ENCODE measurements around the gene DLG5. TPM values are rescaled to one million over a fixed set of nuclear protein-coding genes. Genes with fewer than 3 reads are reported as not detected.

Gene DLG5
- total RNA-seq, 1 experiment from 2014 or later, result 81.7 TPM

DNA sequence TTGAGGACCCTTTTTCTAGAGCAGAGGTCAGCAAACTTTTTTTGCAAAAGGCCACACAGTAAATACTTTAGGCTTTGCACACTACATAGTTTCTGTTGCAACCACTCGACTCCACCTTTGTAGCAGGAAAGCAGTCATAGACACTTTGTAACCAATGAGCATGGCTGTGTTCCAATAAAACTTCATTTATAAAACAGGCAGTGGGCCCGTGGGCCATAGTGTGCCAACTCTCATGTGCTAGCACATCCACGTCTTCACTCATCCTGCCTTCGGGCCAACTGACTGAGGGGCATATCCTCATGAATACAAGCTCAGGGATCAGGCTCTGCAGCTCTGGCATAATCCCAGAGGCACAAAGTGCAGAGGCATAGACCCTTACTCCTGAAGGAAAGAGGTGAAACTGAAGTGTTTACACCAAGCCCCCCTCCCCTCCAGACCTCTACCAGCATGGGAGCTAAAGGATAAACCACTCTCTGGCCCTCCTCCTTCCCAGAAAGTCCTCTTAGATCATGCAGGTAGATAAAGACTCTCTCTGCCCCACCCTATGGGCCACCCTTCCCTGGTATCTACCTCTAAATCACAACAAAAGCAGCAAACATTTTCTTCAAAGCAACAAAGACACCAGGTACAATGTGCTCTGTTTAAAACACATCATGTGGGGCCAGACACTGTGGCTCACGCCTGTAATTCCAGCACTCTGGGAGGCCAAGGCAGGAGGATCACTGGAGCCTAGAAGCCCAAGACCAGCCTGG lies 71.0 kb downstream of the DLG5 start:
- ChIA-PET POLR2A (ENCODE audit: unreplicated experiment) (interaction anchor here (0.6 kb wide), 1 partner anchor 23 kb away, joined by 3 read pairs; no protein-coding TSS in a partner anchor), CTCF (interaction anchor here (0.7 kb wide), 1 partner anchor 340 kb away, joined by 5 read pairs; no protein-coding TSS in a partner anchor)
- Histone ChIP-seq H3F3A (ENCODE audit: insufficient read depth, low read depth) (peaks cover 51% of the 10 kb centered on the region), H3K27me3 (ENCODE audit: insufficient read depth, low read depth) (no peaks in the 10 kb centered on the region), H3K9me3 (ENCODE audit: insufficient read depth, low read depth) (no peaks in the 10 kb centered on the region), H3K79me2 (ENCODE audit: low read depth) (peaks cover 24% of the 10 kb centered on the region), H3K27ac (peak overlapping the region; percentile 17; the same call in 1 of the 2 replicates), H3K4me2 (peak overlapping the region; percentile 37), H3K4me3 (no peak overlapping the region), H3K4me1 (replicated peaks; ENCODE audit: insufficient read depth) (peaks cover 57% of the 10 kb centered on the region), H3K36me3 (ENCODE audit: low read depth) (peaks cover 20% of the 10 kb centered on the region; the same call in 1 of the 2 replicates), H2AFZ (no peak overlapping the region), H4K20me1 (ENCODE audit: insufficient read depth) (no peaks in the 10 kb centered on the region), H3K9me2 (ENCODE audit: insufficient read depth) (no peaks in the 10 kb centered on the region)
- no peak for TF ChIP-seq EZH2 (IDR thresholded peaks at IDR 0.05; ENCODE audit: low read depth)
- TF ChIP-seq, protein P1, sequence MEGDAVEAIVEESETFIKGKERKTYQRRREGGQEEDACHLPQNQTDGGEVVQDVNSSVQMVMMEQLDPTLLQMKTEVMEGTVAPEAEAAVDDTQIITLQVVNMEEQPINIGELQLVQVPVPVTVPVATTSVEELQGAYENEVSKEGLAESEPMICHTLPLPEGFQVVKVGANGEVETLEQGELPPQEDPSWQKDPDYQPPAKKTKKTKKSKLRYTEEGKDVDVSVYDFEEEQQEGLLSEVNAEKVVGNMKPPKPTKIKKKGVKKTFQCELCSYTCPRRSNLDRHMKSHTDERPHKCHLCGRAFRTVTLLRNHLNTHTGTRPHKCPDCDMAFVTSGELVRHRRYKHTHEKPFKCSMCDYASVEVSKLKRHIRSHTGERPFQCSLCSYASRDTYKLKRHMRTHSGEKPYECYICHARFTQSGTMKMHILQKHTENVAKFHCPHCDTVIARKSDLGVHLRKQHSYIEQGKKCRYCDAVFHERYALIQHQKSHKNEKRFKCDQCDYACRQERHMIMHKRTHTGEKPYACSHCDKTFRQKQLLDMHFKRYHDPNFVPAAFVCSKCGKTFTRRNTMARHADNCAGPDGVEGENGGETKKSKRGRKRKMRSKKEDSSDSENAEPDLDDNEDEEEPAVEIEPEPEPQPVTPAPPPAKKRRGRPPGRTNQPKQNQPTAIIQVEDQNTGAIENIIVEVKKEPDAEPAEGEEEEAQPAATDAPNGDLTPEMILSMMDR (conservative IDR thresholded peaks at IDR 0.05), result no peak
- intact Hi-C loops (cut with micrococcal nuclease; ENCODE audit: unreplicated experiment), result loop anchor here (2.0 kb wide), 1 partner anchor 55 kb away; no protein-coding TSS in a partner anchor
- no peak for DNase-seq
- no TSS peak for BruUV-seq (replicated peaks)

DNA sequence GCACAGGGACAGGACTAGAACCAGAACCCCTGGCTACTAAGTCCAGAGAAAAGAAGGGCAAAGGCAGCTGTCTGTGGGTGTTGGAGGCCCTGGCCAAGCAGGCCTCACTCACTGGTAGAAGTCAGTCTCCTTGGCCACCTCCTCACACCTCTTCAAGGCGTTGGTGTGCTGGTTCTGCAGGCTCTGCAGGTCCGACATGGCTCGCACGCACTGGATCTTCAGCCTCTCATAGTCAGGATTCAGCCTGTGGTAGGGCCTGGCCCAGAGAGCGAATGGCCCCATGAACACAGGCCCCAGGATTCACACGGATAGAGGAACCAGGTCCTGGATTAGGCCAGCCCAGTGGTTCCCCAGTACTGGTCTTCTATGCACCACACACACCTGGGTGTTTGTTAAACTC lies 72.4 kb downstream of the DLG5 start:
- no TSS peak for BruUV-seq (replicated peaks)
- Histone ChIP-seq H3K27me3 (ENCODE audit: insufficient read depth, low read depth) (no peaks in the 10 kb centered on the region), H3K36me3 (ENCODE audit: low read depth) (peaks cover 24% of the 10 kb centered on the region; the same call in 1 of the 2 replicates), H4K20me1 (ENCODE audit: insufficient read depth) (no peaks in the 10 kb centered on the region; the same call in 1 of the 2 replicates), H3K27ac (no peak overlapping the region), H3K4me1 (replicated peaks; ENCODE audit: insufficient read depth) (peaks cover 42% of the 10 kb centered on the region), H3K79me2 (ENCODE audit: low read depth) (peaks cover 21% of the 10 kb centered on the region), H3F3A (ENCODE audit: insufficient read depth, low read depth) (peaks cover 44% of the 10 kb centered on the region), H3K9me3 (ENCODE audit: insufficient read depth, low read depth) (no peaks in the 10 kb centered on the region), H3K4me3 (no peak overlapping the region), H3K9me2 (ENCODE audit: insufficient read depth) (no peaks in the 10 kb centered on the region), H2AFZ (no peak overlapping the region), H3K4me2 (no peak overlapping the region)
- no peak for DNase-seq
- ChIA-PET POLR2A (ENCODE audit: unreplicated experiment) (no interaction called here), CTCF (interaction anchor here (0.6 kb wide), 1 partner anchor 192 kb away, joined by 5 read pairs; no protein-coding TSS in a partner anchor)
- no peak for TF ChIP-seq EZH2 (IDR thresholded peaks at IDR 0.05; ENCODE audit: low read depth)
- TF ChIP-seq, protein P1 (conservative IDR thresholded peaks at IDR 0.05), result no peak
- intact Hi-C loops (cut with micrococcal nuclease; ENCODE audit: unreplicated experiment), result no loop called here

DNA sequence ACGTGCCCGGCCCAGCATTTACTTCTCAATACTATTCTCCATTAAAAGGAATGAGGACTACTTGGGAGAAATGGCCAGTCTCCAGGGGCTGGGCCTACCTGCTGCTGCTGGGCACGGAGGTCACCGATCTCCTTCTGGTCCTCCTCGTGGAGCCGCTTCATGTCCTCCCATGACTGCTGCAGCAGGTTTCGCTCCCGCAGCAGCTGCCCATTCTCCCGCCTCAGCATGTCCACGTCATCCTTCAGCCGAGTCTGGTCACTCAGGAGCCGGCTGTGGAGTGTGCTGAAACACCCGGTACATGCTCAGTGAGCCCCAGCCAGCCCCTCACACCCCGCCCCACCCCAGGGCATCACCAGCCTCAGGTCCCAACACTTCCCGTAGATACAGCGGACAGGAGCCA lies 73.3 kb downstream of the DLG5 start:
- CTCF ChIA-PET, result no interaction called here

More for the DNA sequence above, 73.3 kb downstream of the DLG5 start:
- H3K4me3 ChIP-seq, result no peak overlapping the region
- TF ChIP-seq, protein P1 (conservative IDR thresholded peaks at IDR 0.05), result no peak
- TF ChIP-seq EZH2 (IDR thresholded peaks at IDR 0.05; ENCODE audit: low read depth), result no peak
- intact Hi-C loops (cut with micrococcal nuclease; ENCODE audit: unreplicated experiment), result no loop called here
- no peak for DNase-seq
- peaks cover 21% of the 10 kb centered on the region for H3K79me2 ChIP-seq (ENCODE audit: low read depth)
- H3K9me2 ChIP-seq (ENCODE audit: insufficient read depth), result no peaks in the 10 kb centered on the region
- peaks cover 33% of the 10 kb centered on the region for H3K4me1 ChIP-seq (replicated peaks; ENCODE audit: insufficient read depth)
- no TSS peak for BruUV-seq (replicated peaks)
- POLR2A ChIA-PET (ENCODE audit: unreplicated experiment), result no interaction called here
- no peak overlapping the region for H3K4me2 ChIP-seq
- H3F3A ChIP-seq (ENCODE audit: insufficient read depth, low read depth), result peaks cover 35% of the 10 kb centered on the region
- no peak overlapping the region for H2AFZ ChIP-seq
- no peaks in the 10 kb centered on the region for H3K9me3 ChIP-seq (ENCODE audit: insufficient read depth, low read depth)
- no peak overlapping the region for H3K27ac ChIP-seq
- peaks cover 24% of the 10 kb centered on the region; the same call in 1 of the 2 replicates for H3K36me3 ChIP-seq (ENCODE audit: low read depth)
- H3K27me3 ChIP-seq (ENCODE audit: insufficient read depth, low read depth), result no peaks in the 10 kb centered on the region
- H4K20me1 ChIP-seq (ENCODE audit: insufficient read depth), result no peaks in the 10 kb centered on the region; the same call in 1 of the 2 replicates

All from PC-9 (cell line).